Measurements from ENCODE around the gene HDGF.

The HDGF gene

DNA sequence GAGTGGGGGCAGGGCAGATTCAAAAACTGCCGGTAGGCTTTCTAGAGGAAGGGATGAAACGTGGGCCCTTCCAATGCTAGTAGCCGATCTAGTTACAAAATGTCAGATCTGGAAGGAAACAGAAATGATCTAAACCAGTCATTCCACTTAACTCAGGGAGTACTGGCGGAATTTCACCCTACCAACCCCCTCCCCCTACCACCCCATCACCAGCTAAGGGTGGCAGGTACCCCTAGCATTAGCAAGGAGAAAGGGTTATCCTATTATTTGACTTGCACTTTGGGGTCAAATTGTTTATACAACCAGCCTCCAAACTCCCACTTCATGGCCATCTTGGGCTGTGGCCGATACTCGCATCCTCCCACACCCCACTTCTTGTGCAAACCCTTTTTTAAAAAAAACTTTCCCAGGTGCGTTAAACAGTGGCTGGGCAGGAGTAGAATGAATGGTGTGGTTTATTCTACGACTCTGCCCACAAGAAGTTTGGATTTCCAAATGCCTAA, 9.9 kb downstream of the HDGF start:
- no peak for DNase-seq (ENCODE audit: extremely low spot score)
- ChIA-PET CTCF (interaction anchor here (0.9 to 5.3 kb wide), 8 partner anchors 10 to 35 kb away, joined by 3 to 64 read pairs (median 6); partner anchors contain the start of genes CRABP2, HDGF, ISG20L2 and METTL25B), POLR2A (interaction anchor here (0.6 to 1.7 kb wide), 5 partner anchors 13 to 548 kb away, joined by 3 to 15 read pairs (median 5); partner anchors contain the start of genes ISG20L2, METTL25B, PRCC and SLC25A44)
- TF ChIP-seq, protein P1, sequence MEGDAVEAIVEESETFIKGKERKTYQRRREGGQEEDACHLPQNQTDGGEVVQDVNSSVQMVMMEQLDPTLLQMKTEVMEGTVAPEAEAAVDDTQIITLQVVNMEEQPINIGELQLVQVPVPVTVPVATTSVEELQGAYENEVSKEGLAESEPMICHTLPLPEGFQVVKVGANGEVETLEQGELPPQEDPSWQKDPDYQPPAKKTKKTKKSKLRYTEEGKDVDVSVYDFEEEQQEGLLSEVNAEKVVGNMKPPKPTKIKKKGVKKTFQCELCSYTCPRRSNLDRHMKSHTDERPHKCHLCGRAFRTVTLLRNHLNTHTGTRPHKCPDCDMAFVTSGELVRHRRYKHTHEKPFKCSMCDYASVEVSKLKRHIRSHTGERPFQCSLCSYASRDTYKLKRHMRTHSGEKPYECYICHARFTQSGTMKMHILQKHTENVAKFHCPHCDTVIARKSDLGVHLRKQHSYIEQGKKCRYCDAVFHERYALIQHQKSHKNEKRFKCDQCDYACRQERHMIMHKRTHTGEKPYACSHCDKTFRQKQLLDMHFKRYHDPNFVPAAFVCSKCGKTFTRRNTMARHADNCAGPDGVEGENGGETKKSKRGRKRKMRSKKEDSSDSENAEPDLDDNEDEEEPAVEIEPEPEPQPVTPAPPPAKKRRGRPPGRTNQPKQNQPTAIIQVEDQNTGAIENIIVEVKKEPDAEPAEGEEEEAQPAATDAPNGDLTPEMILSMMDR (IDR thresholded peaks at IDR 0.05; ENCODE audit: control extremely low read depth, extremely low read depth, low read depth, missing control alignments) = no peak

DNA sequence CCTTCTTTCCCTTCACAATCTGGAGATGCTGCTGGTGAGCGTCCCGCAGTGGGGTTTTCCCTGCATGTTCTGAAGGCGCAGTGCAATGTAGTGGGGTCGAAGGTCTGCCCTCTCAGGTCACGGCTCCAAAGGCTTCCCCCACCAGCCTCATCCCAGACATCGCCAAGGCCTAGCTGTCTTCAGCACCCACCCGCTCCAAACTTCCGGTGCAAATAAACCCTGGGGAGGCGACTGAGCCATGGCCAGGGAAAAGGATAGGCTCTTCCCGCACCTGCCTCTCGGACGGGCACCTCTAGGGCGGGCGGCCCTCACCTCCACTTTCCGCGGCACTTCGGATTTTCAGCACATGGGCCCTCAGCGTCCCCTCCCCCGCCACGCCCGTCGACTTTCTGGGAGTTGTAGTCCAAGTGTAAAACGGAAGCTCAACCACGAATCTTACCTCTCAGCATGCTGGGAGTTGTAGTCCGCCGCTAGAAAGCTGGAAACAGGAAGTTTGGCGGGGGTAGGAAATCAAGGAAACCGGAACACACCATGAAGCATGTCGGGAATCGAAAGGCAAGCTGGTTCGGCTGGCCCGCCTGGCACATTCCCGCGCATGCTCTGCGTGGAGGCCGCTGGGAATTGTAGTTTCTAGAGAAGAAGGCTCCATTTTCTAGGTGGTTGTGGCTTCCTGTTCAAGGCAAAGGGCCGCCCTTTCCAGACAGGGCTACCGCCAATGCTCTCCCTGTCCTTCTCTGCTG, 10.6 kb downstream of the HDGF start, which contains the start of gene MRPL24:
Gene MRPL24, minus strand, starts transcription at position 348 of the 740 bp plus-strand sequence. CDS start 2,384 bp downstream, outside the sequence.
- TF ChIP-seq, protein P1 (IDR thresholded peaks at IDR 0.05; ENCODE audit: control extremely low read depth, extremely low read depth, low read depth, missing control alignments) = no peak
- POLR2A ChIA-PET = interaction anchor here (0.6 to 1.7 kb wide), 4 partner anchors 13 to 547 kb away, joined by 4 to 15 read pairs (median 8); partner anchors contain the start of genes ISG20L2, METTL25B, PRCC and SLC25A44
- CTCF ChIA-PET = interaction anchor here (0.9 to 5.3 kb wide), 9 partner anchors 10 to 35 kb away, joined by 3 to 64 read pairs (median 5); partner anchors contain the start of genes CRABP2, HDGF, ISG20L2 and METTL25B

DNA sequence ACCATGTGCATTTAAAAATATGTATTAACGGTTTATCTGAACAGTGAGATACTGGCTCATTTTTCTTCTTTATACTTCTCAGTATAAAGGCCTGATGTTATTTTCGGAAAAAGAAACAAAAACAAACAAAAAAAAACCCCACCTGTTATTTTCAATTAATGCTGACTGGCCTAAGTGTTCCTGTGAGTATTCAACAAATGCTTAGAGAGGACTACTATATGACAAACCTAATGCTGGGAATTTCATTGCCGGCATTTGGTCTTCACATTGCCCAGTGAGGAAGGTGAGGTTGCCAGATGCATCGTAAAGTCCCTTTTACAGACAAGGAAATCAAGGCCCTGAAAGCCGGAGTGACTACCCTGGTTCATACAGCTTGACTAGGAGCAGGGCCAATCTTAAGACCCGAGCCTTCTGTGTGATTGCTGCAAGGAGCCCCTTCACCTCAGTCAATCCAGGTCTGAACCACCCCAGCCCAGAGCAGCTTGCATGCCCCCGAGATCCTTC, 11.2 kb downstream of the HDGF start:
- ChIA-PET POLR2A (interaction anchor here (0.7 to 1.7 kb wide), 3 partner anchors 12 to 27 kb away, joined by 4 to 15 read pairs (median 11); partner anchors contain the start of genes ISG20L2, METTL25B and PRCC), CTCF (interaction anchor here (0.9 to 5.3 kb wide), 7 partner anchors 9 to 31 kb away, joined by 3 to 64 read pairs (median 5); partner anchors contain the start of genes HDGF, ISG20L2, METTL25B and PRCC)
- no peak for DNase-seq (ENCODE audit: extremely low spot score)
- TF ChIP-seq, protein P1 (IDR thresholded peaks at IDR 0.05; ENCODE audit: control extremely low read depth, extremely low read depth, low read depth, missing control alignments) = no peak

More for the DNA sequence above, 10.6 kb downstream of the HDGF start, which contains the start of gene MRPL24:
- peak; percentile 93 for DNase-seq (ENCODE audit: extremely low spot score)

DNA sequence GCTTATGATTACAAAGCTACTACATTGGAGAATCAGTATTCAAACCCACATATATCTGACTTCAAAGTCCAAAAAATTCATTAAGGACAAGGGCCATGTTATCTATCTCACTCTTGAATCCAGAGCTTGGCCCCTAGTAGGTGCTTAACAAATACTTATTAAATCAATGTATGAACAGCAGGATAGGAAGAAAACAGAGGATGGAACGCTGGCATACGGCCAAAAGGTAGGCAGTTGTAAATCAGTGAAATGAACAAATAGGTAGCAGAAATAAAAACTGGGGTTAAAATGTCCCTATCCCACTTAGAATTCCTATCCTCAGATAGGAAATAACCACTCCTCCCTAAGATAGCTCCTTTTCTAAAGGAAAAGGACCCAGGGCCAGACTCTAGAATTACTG, 12.6 kb downstream of the HDGF start:
- ChIA-PET POLR2A (no interaction called here), CTCF (interaction anchor here (1.5 to 5.3 kb wide), 2 partner anchors 12 to 49 kb away, joined by 5 to 64 read pairs; partner anchors contain the start of genes ISG20L2 and METTL25B)
- TF ChIP-seq, protein P1 (IDR thresholded peaks at IDR 0.05; ENCODE audit: control extremely low read depth, extremely low read depth, low read depth, missing control alignments) = no peak
- no peak for DNase-seq (ENCODE audit: extremely low spot score)

DNA sequence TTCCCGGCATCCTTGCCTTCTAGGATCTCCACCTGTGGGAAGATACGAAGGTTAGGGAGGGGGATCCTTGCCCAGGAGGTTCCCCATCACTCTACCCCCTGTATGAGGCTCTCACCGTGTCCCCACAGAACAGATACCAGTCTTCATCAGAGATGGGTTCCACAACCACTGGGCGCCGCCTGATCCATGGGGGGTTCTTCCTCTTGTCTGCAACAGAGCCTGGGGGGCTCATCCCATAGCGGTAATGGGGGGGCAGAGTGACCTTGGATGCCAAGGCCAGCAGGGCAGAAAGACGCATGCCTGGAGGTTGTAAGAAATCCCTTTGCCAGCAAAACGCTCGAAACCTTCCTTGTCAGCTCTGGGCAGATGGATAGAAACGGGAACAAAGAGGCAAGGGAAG, 13.1 kb downstream of the HDGF start:
- TF ChIP-seq, protein P1 (IDR thresholded peaks at IDR 0.05; ENCODE audit: control extremely low read depth, extremely low read depth, low read depth, missing control alignments) = no peak
- POLR2A ChIA-PET = no interaction called here
- DNase-seq (ENCODE audit: extremely low spot score) = no peak
- CTCF ChIA-PET = interaction anchor here (1.5 to 5.3 kb wide), 2 partner anchors 11 to 49 kb away, joined by 5 to 64 read pairs; partner anchors contain the start of genes ISG20L2 and METTL25B

Data from GM10248 (cell line).